Mammary epithelial cell (primary cell): Measurements from ENCODE around the gene E2F2.

Experiments
- CTCF ChIP-seq, 2 donors: IDR thresholded peaks in 1 of 2; conservative IDR thresholded peaks in 1 of 2; 2 replicates each; pipeline ENCODE4 v1.5.1; 2011 to 2012; ENCODE audit warnings: inconsistent platforms in 2 of 2, low read length in 2 of 2, mild to moderate bottlenecking in 2 of 2, control low read depth in 1 of 2, low read depth in 1 of 2; ENCODE audit not compliant: insufficient read depth in 1 of 2; ENCODE audit errors: extremely low read depth in 1 of 2
- EZH2 ChIP-seq: IDR thresholded peaks from 2 replicates; pipeline ENCODE4 v1.6.1; 2012; ENCODE audit warnings: low read length, inconsistent platforms, borderline replicate concordance

GRCh38 chr1:23461050-23461449 lies 70.0 kb downstream of the E2F2 start:
- TF ChIP-seq CTCF (conservative IDR thresholded peaks at IDR 0.05 in 1 of 2, IDR thresholded peaks at IDR 0.05 in 1 of 2; ENCODE audit: extremely low read depth in 1 of 2, insufficient read depth in 1 of 2, low read depth in 1 of 2, low read length in 2 of 2) (no peak), EZH2 (no peak)
